ENCODE data around the gene FANCE. TPM values are rescaled to one million over a fixed set of nuclear protein-coding genes. Genes with fewer than 3 reads are reported as not detected.

Gene FANCE
- total and polyA plus RNA-seq, 5 donors from 2014 or later = 4.8 to 6.6 (median 5.4) TPM

DNA sequence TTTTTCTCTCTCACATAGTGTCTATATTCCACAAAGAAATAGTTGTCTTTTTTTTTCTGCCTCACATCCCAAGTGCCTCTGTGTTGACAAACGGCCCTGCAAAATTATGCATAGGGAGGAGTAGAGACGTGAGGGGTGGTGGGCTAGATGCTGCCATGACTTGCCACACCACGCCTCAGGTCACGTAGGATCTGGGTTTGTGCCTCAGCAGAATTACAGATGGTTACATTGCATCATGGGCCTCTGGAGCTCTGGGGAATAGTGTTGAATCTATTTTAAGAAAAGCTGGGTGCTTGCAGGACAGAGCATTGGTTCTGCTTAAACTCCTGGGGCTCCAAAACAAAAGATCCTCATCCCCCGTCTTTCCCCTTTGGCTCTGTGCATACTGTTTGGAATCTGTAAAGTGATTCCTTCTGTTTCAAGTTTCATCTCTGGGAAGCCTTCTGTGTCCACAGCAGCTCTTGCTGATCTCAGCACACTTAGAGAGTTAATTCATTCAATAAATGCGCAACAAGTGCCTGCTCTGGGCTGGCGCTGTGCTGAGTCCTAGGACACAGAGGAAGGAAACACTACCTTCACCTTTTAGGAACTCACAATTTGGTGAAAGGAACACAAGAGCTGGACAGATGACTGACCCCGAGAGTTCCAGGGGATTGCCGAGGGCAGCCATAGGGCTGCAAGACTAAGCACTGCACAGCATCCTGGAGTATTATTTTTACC lies 2.4 kb downstream of the FANCE start:
- Mint-ChIP-seq H3K36me3 (peaks cover 21% of the 10 kb centered on the region), H3K4me1 (peaks cover 7 to 47% (median 31%) of the 10 kb centered on the region in 4 donors), H3K27me3 (no peaks in the 10 kb centered on the region), H3K27ac (peak overlapping the region in 1 of 3 donors; percentile 5), H3K4me3 (peak overlapping the region; percentile 35 to 91 (median 44)), H3K9me3 (no peaks in the 10 kb centered on the region)
- DNase-seq (no peak), ATAC-seq (ENCODE audit: low read depth in 2 of 2) (no peak)
- Histone ChIP-seq H3K4me1 (ENCODE audit: control insufficient read depth, insufficient read depth, low read length, poor library complexity, severe bottlenecking) (peaks cover 19% of the 10 kb centered on the region), H3K27me3 (ENCODE audit: control insufficient read depth, insufficient read depth, low read length) (no peaks in the 10 kb centered on the region), H3K4me3 (ENCODE audit: low read depth, low read length) (no peak overlapping the region), H3K27ac (ENCODE audit: insufficient read depth, low read length, poor library complexity, severe bottlenecking) (no peak overlapping the region), H3K36me3 (ENCODE audit: control insufficient read depth, insufficient read depth, low read length) (peaks cover 17% of the 10 kb centered on the region), H3K9me3 (ENCODE audit: control insufficient read depth in 2 of 2, low read length in 2 of 2) (no peaks in the 10 kb centered on the region)

DNA sequence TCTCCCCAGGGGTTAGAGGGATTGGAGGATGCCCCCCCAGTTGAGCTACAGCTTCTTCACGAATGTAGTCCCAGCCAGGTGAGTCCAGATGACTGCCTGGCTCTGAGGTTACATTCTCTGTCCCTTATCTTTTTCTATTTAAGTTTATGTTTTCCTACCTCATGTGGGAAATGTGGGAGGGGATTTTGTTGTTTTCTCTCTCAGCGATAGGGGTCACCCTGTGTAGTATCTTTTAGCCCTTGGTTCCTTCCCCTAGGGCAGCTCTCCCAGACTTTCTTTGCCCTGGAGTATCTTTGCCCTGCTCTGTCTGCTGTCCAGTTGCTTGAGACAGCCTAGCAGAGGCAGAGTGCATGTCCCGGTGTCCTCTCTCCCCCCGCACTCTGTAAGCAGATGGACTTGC lies 5.8 kb downstream of the FANCE start:
- H3K27me3 ChIP-seq (ENCODE audit: control insufficient read depth, insufficient read depth, low read length) = no peaks in the 10 kb centered on the region
- Mint-ChIP-seq H3K27me3 (no peaks in the 10 kb centered on the region), H3K9me3 (no peaks in the 10 kb centered on the region), H3K4me1 (peaks cover 4 to 28% (median 16%) of the 10 kb centered on the region in 4 donors), H3K36me3 (peaks cover 34% of the 10 kb centered on the region), H3K4me3 (peak overlapping the region in 1 of 4 donors; percentile 69), H3K27ac (peak overlapping the region in 1 of 3 donors; percentile 56)
- peaks cover 23% of the 10 kb centered on the region for H3K36me3 ChIP-seq (ENCODE audit: control insufficient read depth, insufficient read depth, low read length)
- H3K4me3 ChIP-seq (ENCODE audit: low read depth, low read length) = no peak overlapping the region
- H3K4me1 ChIP-seq (ENCODE audit: control insufficient read depth, insufficient read depth, low read length, poor library complexity, severe bottlenecking) = peaks cover 9% of the 10 kb centered on the region
- no peak overlapping the region for H3K27ac ChIP-seq (ENCODE audit: insufficient read depth, low read length, poor library complexity, severe bottlenecking)
- DNase-seq (no peak), ATAC-seq (ENCODE audit: low read depth in 2 of 2) (no peak)
- no peaks in the 10 kb centered on the region for H3K9me3 ChIP-seq (ENCODE audit: control insufficient read depth in 2 of 2, low read length in 2 of 2)

DNA sequence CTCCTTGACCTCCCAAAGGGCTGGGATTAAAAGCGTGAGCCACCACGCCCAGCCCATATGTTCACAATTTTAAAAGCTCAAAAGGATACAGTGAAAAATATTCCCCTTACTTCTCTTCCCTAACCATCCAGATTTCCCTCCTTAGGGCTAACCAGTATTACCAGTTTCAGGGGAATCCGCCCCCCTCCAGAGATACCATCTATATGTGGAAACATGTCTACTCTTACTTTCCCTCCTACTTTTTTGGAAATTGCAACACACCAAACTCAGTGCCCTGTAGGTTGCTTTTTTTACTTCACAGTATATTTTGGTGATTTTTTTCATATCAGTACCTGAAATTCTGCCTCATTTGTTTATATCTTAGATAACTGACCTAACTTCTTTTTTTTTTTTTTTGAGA lies 9.1 kb downstream of the FANCE start:
- H3K4me1 Mint-ChIP-seq = peaks cover 0 to 2% (median under 1%) of the 10 kb centered on the region in 4 donors
- no peak overlapping the region for H3K27ac ChIP-seq (ENCODE audit: insufficient read depth, low read length, poor library complexity, severe bottlenecking)
- no peaks in the 10 kb centered on the region for H3K27me3 ChIP-seq (ENCODE audit: control insufficient read depth, insufficient read depth, low read length)
- H3K4me3 ChIP-seq (ENCODE audit: low read depth, low read length) = no peak overlapping the region
- peaks cover 19% of the 10 kb centered on the region for H3K36me3 ChIP-seq (ENCODE audit: control insufficient read depth, insufficient read depth, low read length)
- ATAC-seq (ENCODE audit: low read depth in 2 of 2) (no peak), DNase-seq (no peak)
- H3K4me3 Mint-ChIP-seq = no peak overlapping the region
- H3K27me3 Mint-ChIP-seq = no peaks in the 10 kb centered on the region
- no peaks in the 10 kb centered on the region for H3K4me1 ChIP-seq (ENCODE audit: control insufficient read depth, insufficient read depth, low read length, poor library complexity, severe bottlenecking)
- no peaks in the 10 kb centered on the region for H3K9me3 Mint-ChIP-seq
- H3K27ac Mint-ChIP-seq = no peak overlapping the region
- H3K36me3 Mint-ChIP-seq = peaks cover 30% of the 10 kb centered on the region
- no peaks in the 10 kb centered on the region for H3K9me3 ChIP-seq (ENCODE audit: control insufficient read depth in 2 of 2, low read length in 2 of 2)

DNA sequence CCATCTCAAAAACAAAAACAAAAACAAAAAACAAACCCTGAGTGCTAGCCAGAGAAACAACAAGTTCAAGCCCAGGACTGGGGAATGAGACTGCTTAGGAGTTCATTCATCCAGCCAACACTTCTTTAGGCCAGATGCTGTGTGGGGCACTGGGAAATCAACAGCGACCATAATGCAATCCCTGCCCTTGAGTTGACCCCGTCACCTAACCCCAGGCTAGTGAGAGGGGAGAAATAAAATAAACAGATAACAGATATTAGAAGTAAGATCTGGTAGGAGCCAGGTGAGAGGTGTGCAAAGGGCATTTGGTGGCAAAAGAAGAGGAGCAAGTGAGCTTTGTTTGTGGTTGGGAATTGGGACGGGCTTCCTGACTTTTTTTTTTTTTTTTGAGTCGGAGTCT lies 11.2 kb downstream of the FANCE start:
- H3K4me3 ChIP-seq (ENCODE audit: low read depth, low read length) = no peak overlapping the region
- no peak for DNase-seq

DNA sequence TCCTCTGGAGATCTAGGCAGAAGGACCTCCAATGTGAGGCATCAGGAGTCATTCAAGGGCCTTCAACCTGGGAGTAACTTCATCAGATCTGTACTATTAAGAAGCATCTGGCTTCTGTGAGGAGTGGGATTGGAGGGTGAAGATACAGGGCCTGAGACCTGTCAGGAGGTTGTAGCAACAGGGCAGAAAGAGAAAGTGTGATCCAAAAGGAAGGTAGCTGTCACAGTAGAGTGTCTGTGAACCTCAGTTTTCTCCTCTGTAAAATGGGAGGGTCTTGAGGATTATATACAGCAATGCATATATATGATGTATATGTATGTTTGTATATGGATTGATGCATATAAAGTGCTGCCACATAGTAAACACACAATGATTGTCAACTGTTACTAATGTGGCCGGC lies 13.5 kb downstream of the FANCE start:
- Histone ChIP-seq H3K4me3 (ENCODE audit: low read depth, low read length) (no peak overlapping the region), H3K4me1 (ENCODE audit: control insufficient read depth, insufficient read depth, low read length, poor library complexity, severe bottlenecking) (peaks cover 20% of the 10 kb centered on the region), H3K27ac (ENCODE audit: insufficient read depth, low read length, poor library complexity, severe bottlenecking) (no peak overlapping the region), H3K9me3 (ENCODE audit: control insufficient read depth in 2 of 2, low read length in 2 of 2) (no peaks in the 10 kb centered on the region), H3K36me3 (ENCODE audit: control insufficient read depth, insufficient read depth, low read length) (peaks cover 13% of the 10 kb centered on the region), H3K27me3 (ENCODE audit: control insufficient read depth, insufficient read depth, low read length) (no peaks in the 10 kb centered on the region)
- Mint-ChIP-seq H3K27me3 (no peaks in the 10 kb centered on the region), H3K9me3 (no peaks in the 10 kb centered on the region), H3K36me3 (peaks cover 26% of the 10 kb centered on the region), H3K4me1 (peaks cover 3 to 32% (median 19%) of the 10 kb centered on the region in 4 donors), H3K27ac (peak overlapping the region in 1 of 3 donors; percentile 27), H3K4me3 (peak overlapping the region in 2 of 4 donors; percentile 55 to 80)
- ATAC-seq (ENCODE audit: low read depth in 2 of 2) (no peak), DNase-seq (no peak)

More for the DNA sequence above, 11.2 kb downstream of the FANCE start:
- Histone ChIP-seq H3K36me3 (ENCODE audit: control insufficient read depth, insufficient read depth, low read length) (peaks cover 12% of the 10 kb centered on the region), H3K9me3 (ENCODE audit: control insufficient read depth in 2 of 2, low read length in 2 of 2) (no peaks in the 10 kb centered on the region), H3K27ac (ENCODE audit: insufficient read depth, low read length, poor library complexity, severe bottlenecking) (no peak overlapping the region), H3K4me1 (ENCODE audit: control insufficient read depth, insufficient read depth, low read length, poor library complexity, severe bottlenecking) (peaks cover 6% of the 10 kb centered on the region), H3K27me3 (ENCODE audit: control insufficient read depth, insufficient read depth, low read length) (no peaks in the 10 kb centered on the region)
- H3K27me3 Mint-ChIP-seq = no peaks in the 10 kb centered on the region
- H3K27ac Mint-ChIP-seq = peak overlapping the region in 1 of 3 donors; percentile 38
- no peak for ATAC-seq (ENCODE audit: low read depth in 2 of 2)
- peaks cover 23% of the 10 kb centered on the region for H3K36me3 Mint-ChIP-seq
- no peaks in the 10 kb centered on the region for H3K9me3 Mint-ChIP-seq
- peaks cover 0 to 16% (median 7%) of the 10 kb centered on the region in 4 donors for H3K4me1 Mint-ChIP-seq
- no peak overlapping the region for H3K4me3 Mint-ChIP-seq

- peak within 1 kb of the TSS; percentile 94 to 99 (median 98) for H3K27ac Mint-ChIP-seq
- peaks cover 23% of the 10 kb centered on the region for H3K36me3 Mint-ChIP-seq
- Histone ChIP-seq H3K4me1 (ENCODE audit: control insufficient read depth, insufficient read depth, low read length, poor library complexity, severe bottlenecking) (peaks cover 32% of the 10 kb centered on the region), H3K27me3 (ENCODE audit: control insufficient read depth, insufficient read depth, low read length) (no peaks in the 10 kb centered on the region), H3K4me3 (ENCODE audit: low read depth, low read length) (peak within 1 kb of the TSS; percentile 89), H3K9me3 (ENCODE audit: control insufficient read depth in 2 of 2, low read length in 2 of 2) (no peaks in the 10 kb centered on the region), H3K36me3 (ENCODE audit: control insufficient read depth, insufficient read depth, low read length) (peaks cover 32% of the 10 kb centered on the region), H3K27ac (ENCODE audit: insufficient read depth, low read length, poor library complexity, severe bottlenecking) (peak within 1 kb of the TSS; percentile 85)
- H3K27me3 Mint-ChIP-seq = no peaks in the 10 kb centered on the region
- no peaks in the 10 kb centered on the region for H3K9me3 Mint-ChIP-seq
- DNase-seq (peak; percentile 94 to 98 (median 96)), ATAC-seq (ENCODE audit: low read depth in 2 of 2) (peak; percentile 90 to 92)
- H3K4me1 Mint-ChIP-seq = peaks cover 5 to 52% (median 30%) of the 10 kb centered on the region in 4 donors
- H3K4me3 Mint-ChIP-seq = peak within 1 kb of the TSS; percentile 97 to 98 (median 98)
These were observed 16.2 kb downstream of the FANCE start, which contains the start of gene RPL10A for GRCh38 chr6:35468181-35468979. TSS of gene RPL10A (plus strand) at chr6:35468401. CDS start at chr6:35468435, 34 bp downstream.

- H3K4me1 ChIP-seq (ENCODE audit: control insufficient read depth, insufficient read depth, low read length, poor library complexity, severe bottlenecking) = peaks cover 32% of the 10 kb centered on the region
- Mint-ChIP-seq H3K27me3 (no peaks in the 10 kb centered on the region), H3K4me1 (peaks cover 5 to 52% (median 30%) of the 10 kb centered on the region in 4 donors)
These were observed 17.0 kb downstream of the FANCE start for GRCh38 chr6:35468980-35469750.

More at GRCh38 chr6:35468980-35469750, 17.0 kb downstream of the FANCE start:
- no peak for ATAC-seq (ENCODE audit: low read depth in 2 of 2)
- peaks cover 19% of the 10 kb centered on the region for H3K36me3 Mint-ChIP-seq
- Histone ChIP-seq H3K9me3 (ENCODE audit: control insufficient read depth in 2 of 2, low read length in 2 of 2) (no peaks in the 10 kb centered on the region), H3K36me3 (ENCODE audit: control insufficient read depth, insufficient read depth, low read length) (peaks cover 33% of the 10 kb centered on the region), H3K4me3 (ENCODE audit: low read depth, low read length) (peak overlapping the region; percentile 89), H3K27ac (ENCODE audit: insufficient read depth, low read length, poor library complexity, severe bottlenecking) (peak overlapping the region; percentile 85), H3K27me3 (ENCODE audit: control insufficient read depth, insufficient read depth, low read length) (no peaks in the 10 kb centered on the region)
- DNase-seq = peak in 1 of 3 donors; percentile 25
- H3K27ac Mint-ChIP-seq = peak overlapping the region; percentile 94 to 99 (median 98)
- no peaks in the 10 kb centered on the region for H3K9me3 Mint-ChIP-seq
- H3K4me3 Mint-ChIP-seq = peak overlapping the region; percentile 97 to 98 (median 98)
